ENCODE data around the gene AKR1C8. TPM values are rescaled to one million over a fixed set of nuclear protein-coding genes. Genes with fewer than 3 reads are reported as not detected.
"Not testable (repeated sequence)": the region's sequence is repeated elsewhere in the genome, so short reads cannot be mapped to it uniquely, and the experiment has no call there.

The AKR1C8 gene
- total and polyA plus RNA-seq, 10 of the 15 experiments (the other 5 are each of a cell fraction or from before 2014, with no cell fraction given), result 0.18 TPM; not detected in 9

- ATAC-seq; H3K4me2 ChIP-seq (ENCODE audit: control insufficient read depth, insufficient read depth); FAIRE-seq: not testable (repeated sequence)
Measured at GRCh38 chr10:5180503-5180902, 4.4 kb downstream of the AKR1C8 start.

GRCh38 chr10:5175581-5175980, 9.4 kb downstream of the AKR1C8 start:
- POLR2A ChIA-PET; H3K4me3 ChIP-seq; intact Hi-C loops (cut with micrococcal nuclease; ENCODE audit: unreplicated experiment); H2AFZ ChIP-seq (ENCODE audit: control insufficient read depth, low read depth, low read length); CTCF ChIA-PET; H3K9me3 ChIP-seq (replicated peaks; ENCODE audit: control insufficient read depth, insufficient read depth, low read length); RAD21 ChIA-PET (ENCODE audit: unreplicated experiment); H3K36me3 ChIP-seq (ENCODE audit: control insufficient read depth in 2 of 2, insufficient read depth in 2 of 2, low read length in 1 of 2); SMC1A ChIA-PET (ENCODE audit: uncharacterized antibody, unreplicated experiment); H4K20me1 ChIP-seq (ENCODE audit: control insufficient read depth, insufficient read depth); H3K27ac ChIP-seq (ENCODE audit: control insufficient read depth, insufficient read depth); BruUV-seq (replicated peaks); ATAC-seq; H3K27me3 ChIP-seq (replicated peaks in 1 of 2; ENCODE audit: control insufficient read depth in 2 of 2, insufficient read depth in 2 of 2, low read length in 1 of 2); H3K79me2 ChIP-seq (ENCODE audit: control insufficient read depth, insufficient read depth, low read length); H3K4me1 ChIP-seq (ENCODE audit: control insufficient read depth, insufficient read depth, low read length); in situ Hi-C loops (cut with MboI); H3K9ac ChIP-seq (ENCODE audit: control insufficient read depth, insufficient read depth, low read length); H3K4me2 ChIP-seq (ENCODE audit: control insufficient read depth, insufficient read depth); FAIRE-seq; DNase-seq (ENCODE audit: low read depth, low spot score): not testable (repeated sequence)
- 0% methylated on average over 1 of the region's 3 CpGs for WGBS (ENCODE audit: insufficient coverage, insufficient replicate concordance, low lambda C conversion rate, missing lambda C conversion rate)

More at GRCh38 chr10:5180503-5180902, 4.4 kb downstream of the AKR1C8 start:
- H2AFZ ChIP-seq (ENCODE audit: control insufficient read depth, low read depth, low read length); BruUV-seq (replicated peaks); H3K79me2 ChIP-seq (ENCODE audit: control insufficient read depth, insufficient read depth, low read length); H3K4me1 ChIP-seq (ENCODE audit: control insufficient read depth, insufficient read depth, low read length); H4K20me1 ChIP-seq (ENCODE audit: control insufficient read depth, insufficient read depth); intact Hi-C loops (cut with micrococcal nuclease; ENCODE audit: unreplicated experiment); H3K36me3 ChIP-seq (ENCODE audit: control insufficient read depth in 2 of 2, insufficient read depth in 2 of 2, low read length in 1 of 2); H3K27me3 ChIP-seq (replicated peaks in 1 of 2; ENCODE audit: control insufficient read depth in 2 of 2, insufficient read depth in 2 of 2, low read length in 1 of 2); SMC1A ChIA-PET (ENCODE audit: uncharacterized antibody, unreplicated experiment); H3K4me3 ChIP-seq; POLR2A ChIA-PET; CTCF ChIA-PET; H3K27ac ChIP-seq (ENCODE audit: control insufficient read depth, insufficient read depth); in situ Hi-C loops (cut with MboI); H3K9me3 ChIP-seq (replicated peaks; ENCODE audit: control insufficient read depth, insufficient read depth, low read length); DNase-seq (ENCODE audit: low read depth, low spot score); H3K9ac ChIP-seq (ENCODE audit: control insufficient read depth, insufficient read depth, low read length); RAD21 ChIA-PET (ENCODE audit: unreplicated experiment): not testable (repeated sequence)
- 73% methylated on average over 12 of the region's 12 CpGs for WGBS (ENCODE audit: insufficient coverage, insufficient replicate concordance, low lambda C conversion rate, missing lambda C conversion rate)

Measured in GM12878 (cell line).